HG02623 (cell line): ENCODE measurements around the gene NPAS2.

Source experiments
- ATAC-seq: cut with Tn5 transposase; IDR thresholded peaks from one replicate; pipeline ENCODE4 v1.9.1; 2021; ENCODE audit warnings: moderate library complexity; ENCODE audit not compliant: unreplicated experiment

NPAS2 gene

DNA sequence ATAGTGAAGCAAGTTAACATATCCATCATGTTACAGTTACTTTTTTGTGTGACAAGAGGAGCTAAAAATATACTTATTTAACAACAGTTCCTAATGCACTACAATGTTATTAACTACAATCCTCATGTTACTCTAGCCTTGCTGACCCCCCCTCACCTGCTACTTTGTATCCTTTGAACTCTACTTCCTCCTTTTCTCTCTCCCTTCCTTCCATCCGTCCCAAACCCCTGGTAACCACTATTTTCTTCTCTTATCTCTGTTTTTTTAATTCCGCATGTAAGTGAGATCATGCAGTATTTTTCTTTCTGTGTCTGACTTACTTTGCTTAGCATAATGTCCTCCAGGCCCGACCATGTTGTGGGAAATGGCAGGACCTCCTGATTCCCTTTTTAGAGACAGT lies 59.4 kb downstream of the NPAS2 start:
- no peak for ATAC-seq

DNA sequence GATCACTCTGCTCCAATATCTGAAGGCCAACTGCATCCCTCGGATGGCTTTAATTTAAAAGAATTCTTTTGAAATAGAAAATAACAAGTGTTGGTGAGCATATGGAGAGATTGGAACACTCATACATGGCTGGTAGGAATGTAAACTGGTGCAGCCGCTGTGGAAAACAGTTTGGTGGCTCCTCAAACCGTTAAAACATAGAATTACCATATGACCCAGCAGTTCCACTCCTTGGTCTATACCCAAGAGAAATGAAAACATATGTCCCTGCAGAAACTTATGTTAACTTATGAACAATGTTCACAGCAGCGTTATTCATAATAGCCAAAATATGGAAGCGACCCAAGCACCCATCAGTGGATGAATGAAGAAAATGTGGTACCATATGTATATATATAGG lies 60.1 kb downstream of the NPAS2 start:
- no peak for ATAC-seq

DNA sequence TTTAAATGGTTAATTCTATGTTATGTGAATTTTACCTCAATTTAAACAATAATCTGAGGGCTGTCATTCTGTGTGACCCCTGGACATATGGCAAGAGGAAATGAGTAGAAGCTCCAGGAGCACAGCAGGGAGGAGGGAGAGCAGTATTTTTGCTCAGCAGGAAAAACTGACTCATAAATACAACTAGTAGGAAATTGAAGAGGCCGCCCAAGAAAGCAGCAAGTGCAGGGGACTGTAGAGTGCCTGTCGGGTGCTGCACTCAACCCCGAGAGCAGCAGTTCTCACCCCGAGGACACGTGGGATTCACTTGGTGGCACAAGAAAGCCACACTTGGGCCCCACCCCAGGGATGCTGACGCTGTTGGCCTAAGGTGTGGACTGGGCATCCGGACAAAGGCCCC lies 60.8 kb downstream of the NPAS2 start:
- no peak for ATAC-seq

DNA sequence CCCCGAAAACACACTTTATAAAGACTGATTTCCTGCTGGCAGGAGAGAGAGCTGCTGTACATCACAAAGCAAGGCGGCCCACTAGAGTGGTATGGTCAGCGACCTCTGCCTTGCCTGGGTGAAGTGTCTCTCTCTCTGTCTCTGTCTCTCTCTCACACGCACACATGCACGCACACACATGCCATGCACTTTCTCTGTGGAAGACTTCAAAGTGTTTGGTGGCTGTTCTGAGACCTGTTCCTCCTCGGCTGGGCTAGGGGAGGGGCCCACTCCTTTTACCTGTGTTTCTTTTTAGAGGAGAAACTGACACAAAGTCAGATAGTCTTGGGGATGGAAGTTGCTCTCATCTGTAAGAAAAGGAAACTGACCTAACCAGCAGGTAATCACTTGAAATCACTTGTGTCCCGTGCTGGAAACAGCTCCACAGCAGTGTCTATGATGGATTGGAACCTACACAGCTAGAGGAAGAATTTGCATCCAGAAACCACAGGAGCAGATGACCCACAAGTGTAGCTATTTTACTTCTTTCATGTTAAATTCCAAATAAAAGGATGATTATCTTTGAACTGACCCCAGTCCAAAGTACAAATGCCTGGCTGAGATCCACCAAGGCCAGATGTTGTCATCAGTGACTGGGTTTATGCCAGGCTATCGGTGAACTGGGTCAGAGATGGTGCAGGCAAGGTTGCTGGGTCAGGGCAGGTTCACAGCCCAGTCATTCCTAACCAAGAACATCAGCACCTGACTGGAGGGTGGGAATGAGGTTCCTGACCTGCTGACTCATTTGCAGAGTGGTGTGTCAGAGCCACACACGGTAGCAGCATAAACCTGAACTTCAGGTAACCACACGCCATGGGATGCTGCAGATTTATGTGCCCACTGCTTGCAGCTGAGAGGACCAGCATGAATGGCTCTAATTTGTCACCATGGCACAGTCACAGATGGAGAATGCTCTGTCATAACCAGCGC lies 63.0 kb downstream of the NPAS2 start:
- ATAC-seq: no peak

DNA sequence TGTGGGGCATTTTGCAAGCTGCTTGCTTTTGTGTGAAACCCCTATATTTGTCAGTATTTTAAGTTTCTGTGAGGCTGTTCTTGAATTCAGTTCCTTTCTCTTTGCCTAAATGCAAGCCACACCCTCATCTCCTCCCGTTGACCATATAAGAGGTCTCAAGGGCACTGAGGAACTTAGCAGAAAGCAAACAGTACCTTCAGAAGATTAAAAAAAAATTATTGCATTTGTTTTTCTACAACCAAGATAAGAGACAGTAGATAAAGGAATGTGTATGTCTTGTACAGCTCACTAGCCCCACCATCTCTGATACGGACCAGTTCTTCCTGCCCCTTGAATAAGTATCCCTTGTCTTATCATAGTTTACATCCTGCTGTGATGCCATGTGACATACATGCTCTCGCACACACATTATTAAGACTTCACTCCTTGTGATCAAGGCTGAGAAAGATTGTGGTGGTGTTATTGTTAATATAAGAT lies 64.2 kb downstream of the NPAS2 start:
- no peak for ATAC-seq

DNA sequence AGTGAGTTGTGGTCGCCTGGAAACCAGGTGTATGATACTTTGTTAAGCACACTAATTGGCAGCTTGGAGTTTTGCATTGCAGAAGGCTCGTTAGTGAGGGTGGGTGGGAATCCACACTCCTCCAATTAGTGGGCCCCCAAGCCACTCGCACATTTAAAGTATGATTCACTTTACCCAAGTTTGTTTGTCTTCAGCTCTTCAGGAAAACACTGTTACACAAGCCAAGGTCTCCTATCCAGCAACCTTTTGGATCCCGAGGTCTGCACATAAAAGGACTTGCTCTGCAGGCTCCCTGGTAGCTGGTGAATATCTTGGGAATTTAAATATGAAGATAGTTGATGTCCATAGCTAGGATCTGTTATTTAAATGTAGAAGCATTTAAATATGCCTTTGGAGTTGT lies 66.1 kb downstream of the NPAS2 start:
- ATAC-seq: no peak

DNA sequence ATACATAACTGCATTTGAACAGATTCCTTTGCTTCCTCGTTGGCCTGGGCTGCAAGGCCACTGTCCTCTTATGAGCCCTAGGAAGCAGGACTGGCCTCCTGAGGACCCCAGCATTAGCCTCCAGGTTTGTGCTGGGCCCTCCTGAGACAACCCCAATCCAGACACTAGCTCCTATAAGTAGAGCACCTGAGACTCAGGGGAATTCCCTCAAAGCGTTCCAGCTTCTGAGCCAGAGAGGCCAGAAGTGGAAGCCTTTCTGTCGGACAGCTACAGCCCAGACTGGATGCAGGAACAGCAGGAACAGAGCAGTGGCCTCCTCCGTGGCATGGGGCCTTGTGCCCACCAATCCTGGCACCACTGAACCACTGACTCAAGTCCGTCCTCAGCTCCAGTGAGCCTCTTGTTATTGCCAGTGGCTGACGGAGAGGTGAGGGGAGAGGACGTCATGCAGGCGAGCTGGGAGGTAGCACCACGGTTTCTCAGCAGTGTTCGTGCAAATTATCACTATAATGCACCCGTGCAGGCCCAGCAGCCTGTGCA lies 67.2 kb downstream of the NPAS2 start:
- ATAC-seq: no peak

DNA sequence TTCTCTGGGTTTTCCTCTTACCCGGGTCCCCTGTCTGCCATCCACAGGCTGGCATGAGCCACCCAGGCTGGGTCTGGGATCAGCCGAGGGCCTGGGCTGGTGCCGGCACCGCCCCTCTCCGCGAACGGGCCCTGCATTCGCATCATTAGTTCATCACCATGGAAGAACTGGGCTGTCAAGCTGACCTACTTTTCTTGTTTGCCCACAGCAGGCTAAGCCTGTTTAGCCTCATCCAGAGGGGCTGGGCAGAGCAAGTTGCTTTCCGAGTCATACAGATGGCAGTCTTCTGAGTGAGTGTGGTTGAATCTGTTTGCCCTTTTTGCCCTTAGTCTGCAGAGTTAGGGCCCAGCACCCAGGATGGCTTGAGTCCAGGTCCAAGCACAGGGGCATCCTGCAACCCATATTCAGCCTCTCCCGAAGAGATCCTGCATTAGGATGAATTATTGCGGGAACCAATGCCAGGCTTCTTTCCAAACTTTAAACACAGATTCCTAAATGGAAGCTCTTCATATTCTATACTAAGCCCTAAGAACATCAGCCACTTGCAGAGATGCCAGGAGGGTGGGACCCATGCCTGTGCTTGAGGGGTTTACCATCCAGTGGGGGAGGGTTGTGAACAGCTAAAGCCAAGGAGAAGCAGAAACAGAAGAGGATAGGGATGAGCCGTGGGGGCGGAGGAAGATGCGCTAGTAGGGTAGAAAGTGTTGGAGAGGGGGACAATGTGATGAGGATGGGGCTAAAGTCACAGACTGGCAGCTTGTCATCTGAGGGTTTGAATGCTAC lies 68.0 kb downstream of the NPAS2 start:
- no peak for ATAC-seq

DNA sequence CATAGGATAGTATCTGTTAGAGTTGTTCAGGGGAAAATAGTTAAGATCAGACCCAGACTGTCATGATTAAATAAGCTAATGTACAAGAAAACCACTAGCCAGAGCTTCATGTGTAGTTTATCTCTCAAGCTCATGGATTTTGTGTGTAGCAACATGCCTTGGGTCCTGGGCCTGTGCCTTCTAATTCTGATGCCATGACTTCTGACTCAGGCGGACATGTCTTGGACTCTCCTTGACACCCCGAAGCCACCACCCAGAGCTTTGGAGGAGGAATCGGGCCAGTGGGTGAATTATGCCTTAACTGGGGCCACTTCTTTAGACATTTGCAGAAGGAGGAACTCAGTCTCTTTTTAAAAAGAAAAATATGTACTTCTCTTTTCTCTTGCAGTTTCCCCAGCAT lies 68.7 kb downstream of the NPAS2 start:
- no peak for ATAC-seq

DNA sequence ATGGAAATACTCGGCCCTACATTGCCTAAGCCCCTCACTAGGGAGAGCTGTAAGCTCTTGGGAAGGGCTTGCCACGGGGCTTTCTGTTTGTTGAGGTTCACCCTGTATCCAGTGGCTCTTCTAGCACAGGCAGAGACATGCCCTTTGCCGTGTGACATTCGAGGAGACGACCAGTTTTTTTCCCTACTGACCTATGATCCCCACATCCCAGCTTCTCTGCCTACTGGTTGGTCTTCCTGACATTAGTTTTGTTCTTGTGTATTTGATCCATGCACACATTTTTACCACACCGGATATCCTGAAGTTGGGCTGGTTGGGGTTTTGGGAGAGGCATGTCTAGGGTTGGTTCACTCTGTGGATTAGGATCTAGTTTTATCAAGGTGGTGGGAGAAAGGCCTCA lies 69.3 kb downstream of the NPAS2 start:
- no peak for ATAC-seq

DNA sequence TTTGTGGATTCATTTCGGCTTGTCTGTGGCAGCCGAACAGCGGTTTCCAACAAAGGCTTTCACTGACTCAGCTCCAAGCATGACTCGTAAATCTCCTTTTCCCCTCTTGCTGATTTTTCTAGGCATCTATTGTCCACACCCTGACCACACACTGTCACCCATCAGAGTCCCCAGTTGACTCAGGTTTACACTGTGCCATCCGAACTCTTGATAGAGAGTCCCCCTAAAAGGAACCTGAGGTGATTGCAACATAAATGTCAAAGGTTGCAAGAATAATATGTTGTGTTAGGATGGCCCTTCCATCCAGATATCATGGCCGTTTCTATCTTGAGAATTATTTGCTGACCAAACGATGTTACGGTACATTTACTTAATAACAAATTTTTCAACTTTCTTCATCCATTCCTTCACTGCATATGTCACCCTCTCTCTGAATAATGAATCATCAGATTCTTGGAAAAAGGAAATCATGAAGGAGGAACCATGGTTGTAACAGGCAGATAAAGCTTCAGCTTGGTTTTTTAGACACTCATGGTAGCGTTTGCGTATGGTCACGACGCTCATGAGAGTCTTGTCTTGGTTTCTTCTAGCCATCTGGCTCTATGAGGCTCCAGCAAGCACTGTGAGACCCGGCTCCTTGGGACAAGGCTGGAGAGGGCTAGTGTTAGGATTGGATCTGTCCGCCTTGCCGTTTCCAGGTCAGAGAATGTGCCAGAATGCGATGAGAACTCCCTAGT lies 72.1 kb downstream of the NPAS2 start:
- ATAC-seq: no peak

DNA sequence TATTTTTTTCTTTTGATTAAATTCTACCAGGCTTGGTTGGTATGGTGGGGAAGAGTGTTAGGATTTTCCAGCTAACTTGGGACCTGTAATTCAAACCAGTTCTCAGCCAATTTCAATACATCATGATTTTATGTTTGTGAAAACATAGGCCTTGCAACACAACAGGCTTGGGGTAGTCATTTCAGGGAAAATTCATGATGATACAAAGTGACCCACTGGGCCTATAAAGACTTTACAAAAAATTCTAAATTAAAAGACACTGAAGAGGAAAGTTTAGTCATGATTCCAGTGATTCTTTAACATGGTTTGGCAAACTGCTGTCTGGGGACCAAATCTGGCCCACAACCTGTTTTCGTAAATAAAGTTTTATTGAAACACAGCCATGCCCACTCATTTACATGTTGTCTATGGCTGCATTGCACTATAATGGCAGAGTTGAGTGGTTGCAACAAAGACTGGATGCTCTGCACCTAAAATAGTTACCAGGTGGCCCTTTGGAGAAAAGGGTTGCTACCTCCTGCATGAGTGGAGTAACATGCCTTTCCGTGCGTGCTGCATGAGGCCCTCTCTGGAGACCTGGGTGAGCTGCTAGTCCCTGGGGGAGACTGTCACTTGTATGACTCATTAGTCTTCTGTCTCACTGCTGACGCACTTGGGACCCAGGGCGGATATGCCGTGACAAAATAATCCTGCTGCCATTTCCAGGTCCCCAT lies 73.6 kb downstream of the NPAS2 start:
- ATAC-seq: no peak

DNA sequence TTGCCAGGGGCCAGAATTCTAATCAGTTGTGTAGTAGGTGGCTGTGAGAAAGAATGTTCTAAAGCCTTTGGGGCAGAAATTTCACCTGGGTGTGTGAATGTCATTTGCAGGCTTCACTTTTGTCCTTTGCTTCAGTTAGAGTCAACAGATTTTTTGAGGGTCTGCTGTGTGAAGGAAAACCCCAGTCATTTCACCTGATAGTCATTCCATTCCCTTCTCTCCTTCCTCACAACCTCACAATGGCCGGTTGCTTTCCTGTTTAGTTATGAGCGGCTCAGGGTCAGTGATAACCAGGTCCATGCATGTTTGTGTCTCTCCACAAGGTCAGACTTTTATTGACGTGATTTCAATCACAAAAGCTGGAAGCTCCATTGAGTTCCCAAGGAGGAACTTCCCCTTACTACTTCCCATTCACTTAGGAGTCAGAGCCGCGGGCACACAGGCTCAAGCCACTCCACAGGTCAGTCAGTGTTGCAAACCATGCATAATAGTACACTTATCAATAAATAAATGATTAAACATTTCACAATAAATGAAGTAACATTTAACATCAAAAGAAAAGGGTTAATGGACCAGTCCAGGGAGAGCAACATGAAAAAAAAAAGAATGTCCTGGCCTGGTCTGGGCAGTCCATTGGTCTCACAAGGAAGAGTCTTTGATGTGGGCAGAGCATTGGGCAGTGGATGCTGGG lies 74.3 kb downstream of the NPAS2 start:
- ATAC-seq: no peak

DNA sequence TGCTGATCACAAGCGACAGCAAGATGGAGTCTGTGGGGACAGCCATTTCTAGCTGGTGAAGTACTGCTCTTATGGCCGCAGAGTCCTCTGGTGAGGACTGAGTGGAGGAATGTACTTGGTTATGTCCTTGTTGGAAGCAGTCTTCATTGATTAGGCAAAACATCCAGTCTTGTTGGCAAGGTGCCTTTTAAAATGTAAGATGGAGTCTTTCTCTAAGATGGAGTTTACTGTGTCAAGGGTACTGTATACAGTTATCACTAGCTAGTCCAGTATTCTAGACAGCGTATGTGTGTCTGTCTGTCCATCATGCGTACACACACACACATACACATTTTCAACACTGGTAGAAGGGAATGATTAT lies 74.8 kb downstream of the NPAS2 start:
- ATAC-seq: no peak

DNA sequence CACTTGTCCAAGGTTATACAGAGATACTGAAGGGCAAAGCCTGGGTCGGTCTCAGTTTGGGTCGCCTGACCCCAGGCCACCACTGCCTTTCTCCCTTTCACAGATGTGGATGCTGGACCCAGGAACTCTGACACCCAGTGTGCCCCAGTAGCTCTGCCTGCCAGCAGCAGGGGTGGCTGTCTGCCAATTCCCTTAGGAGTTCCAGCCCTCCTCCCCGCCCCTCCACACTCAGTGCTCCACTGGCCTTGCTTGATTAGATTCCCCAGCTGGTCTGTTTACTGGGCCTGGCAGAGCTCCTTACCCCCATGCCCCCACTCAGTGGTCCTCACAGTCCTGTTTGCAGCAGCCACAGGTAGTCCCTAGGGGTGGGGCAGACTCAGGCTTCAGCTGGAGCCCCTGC lies 75.5 kb downstream of the NPAS2 start:
- ATAC-seq: no peak

DNA sequence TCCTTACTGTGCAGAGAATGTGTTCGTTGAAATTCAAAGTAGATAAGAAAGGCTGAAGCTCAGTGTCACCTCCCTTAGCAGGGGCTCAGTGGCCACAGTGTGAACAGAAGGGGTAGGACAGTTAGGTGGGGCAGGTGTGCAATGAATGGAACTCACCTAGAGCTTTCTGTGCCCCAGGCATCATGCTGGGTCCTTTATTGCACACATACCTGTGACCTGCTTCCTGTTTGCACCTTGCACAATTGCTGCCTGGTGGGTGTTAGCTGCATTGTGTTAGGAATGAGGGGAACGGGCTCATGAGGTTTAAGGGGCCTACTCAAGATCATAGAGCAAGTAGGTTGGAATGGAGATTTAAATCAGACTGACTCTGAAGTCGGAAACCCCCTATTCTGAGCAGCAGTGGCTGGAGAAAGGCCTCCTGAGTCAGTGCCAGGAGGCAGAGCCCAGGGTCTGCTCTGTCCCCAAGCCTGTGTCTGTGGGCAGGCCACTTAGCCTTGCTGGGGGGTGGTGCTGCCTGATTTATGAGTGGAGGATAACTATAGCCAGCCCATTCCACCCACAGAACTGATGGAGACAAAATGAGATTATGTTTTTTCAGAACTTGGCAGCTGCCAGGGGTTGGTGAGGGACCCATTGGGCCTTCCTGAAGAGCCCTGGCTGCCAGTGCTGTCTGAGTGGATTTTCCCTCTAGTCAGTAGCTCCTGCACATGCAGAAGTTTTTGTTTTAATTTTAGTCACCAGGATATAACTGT lies 76.2 kb downstream of the NPAS2 start:
- ATAC-seq: no peak

DNA sequence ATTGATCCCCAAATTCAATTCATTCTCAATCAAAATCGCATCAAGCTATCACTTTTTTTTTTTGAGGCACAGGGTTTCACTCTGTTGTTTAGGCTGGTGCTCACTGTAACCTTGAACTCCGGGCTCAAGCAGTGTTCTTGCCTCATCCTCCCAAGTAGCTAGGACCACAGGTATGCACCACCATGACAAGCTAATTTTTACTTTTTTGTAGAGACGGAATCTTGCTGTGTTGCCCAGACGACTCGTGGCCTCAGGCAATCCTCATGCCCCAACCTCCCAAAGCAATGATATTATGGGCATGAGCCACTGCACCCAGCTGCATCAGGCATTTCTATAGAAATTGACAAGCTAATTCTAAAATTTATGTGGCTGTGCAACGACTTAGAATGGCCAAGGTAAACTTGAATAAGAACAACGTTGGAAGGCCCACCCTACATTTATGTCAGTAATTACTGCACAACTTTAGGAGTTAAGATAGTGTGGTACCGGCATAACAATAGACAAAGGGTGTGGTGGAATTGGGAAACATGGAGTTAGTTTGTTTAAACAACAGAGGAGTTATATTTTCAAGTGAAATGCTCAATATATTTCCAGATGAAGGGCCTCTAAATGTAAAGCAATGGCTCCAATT lies 78.2 kb downstream of the NPAS2 start:
- no peak for ATAC-seq

DNA sequence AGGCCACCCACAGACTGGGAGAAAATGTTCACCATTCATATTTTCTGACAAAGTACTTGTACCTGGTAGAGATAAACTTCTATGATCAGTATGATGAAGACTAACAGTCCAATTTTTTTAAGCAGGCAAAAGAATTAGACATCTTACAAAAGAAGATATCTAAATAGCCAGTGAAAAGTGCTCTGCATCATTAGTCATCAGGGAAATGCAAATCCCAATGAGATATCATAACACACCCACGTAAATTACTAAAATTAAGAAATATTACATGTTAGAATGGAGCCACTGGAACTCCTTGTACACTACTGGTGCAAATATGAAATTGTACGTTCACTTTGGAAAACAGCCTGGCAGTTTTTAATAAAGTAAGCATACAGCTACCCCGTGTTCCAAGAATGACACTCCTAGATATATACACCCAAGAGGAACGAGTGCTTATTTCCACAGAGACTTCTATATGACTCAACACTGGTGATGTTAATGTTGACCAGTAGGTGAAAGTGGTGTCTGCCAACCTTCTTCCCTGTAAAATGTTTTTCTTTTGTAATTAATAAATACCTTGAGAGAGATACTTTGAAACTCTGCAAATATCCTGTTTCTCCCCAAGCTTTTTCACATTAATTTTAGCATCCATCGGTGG lies 80.3 kb downstream of the NPAS2 start:
- ATAC-seq: no peak
